H1 (cell line): ENCODE results near the gene PIK3R3. TPM values are rescaled to one million over a fixed set of nuclear protein-coding genes. Genes with fewer than 3 reads are reported as not detected.

Source experiments
- CTCF ChIA-PET: fragments of 300-600 bp; sonication (Branson Sonifier 250); formaldehyde crosslinking; loops from one replicate; lab custom pipeline; 2021; ENCODE audit not compliant: partially characterized antibody; lab: Charles Lee
- POLR2A ChIA-PET: fragments of 300-600 bp; sonication (Branson Sonifier 250); formaldehyde crosslinking; loops from one replicate; lab custom pipeline; 2021; ENCODE audit warnings: inconsistent platforms; ENCODE audit not compliant: partially characterized antibody; lab: Charles Lee
- DNase-seq, 2 experiments: peaks; one replicate each; pipeline versions ENCODE4 v3.0.0 to v3.0.0-alpha.2; 2010 to 2022; ENCODE audit warnings: low spot score in 2 of 2, low read depth in 1 of 2, mixed read lengths in 1 of 2
- FAIRE-seq: peaks from 2 replicates; lab custom pipeline; 2011; peaks lifted over from hg19 to GRCh38; lab: Jason Lieb, UNC
- H2AFZ ChIP-seq: 2 replicates; pipeline ENCODE4 v1.8.1; 2012; ENCODE audit warnings: low read length, inconsistent platforms
- H2AK5ac ChIP-seq: 2 replicates; pipeline ENCODE4 v1.6.1; 2013; ENCODE audit warnings: low read depth, low read length
- H2BK120ac ChIP-seq: replicated peaks from 2 replicates; pipeline ENCODE3; 2013; ENCODE audit warnings: low read depth, low read length, inconsistent platforms
- H2BK12ac ChIP-seq: 2 replicates; pipeline ENCODE4 v1.6.1; 2013; ENCODE audit warnings: low read depth, low read length
- H2BK15ac ChIP-seq: 2 replicates; pipeline ENCODE4 v1.6.1; 2013; ENCODE audit warnings: low read length
- H2BK20ac ChIP-seq: 2 replicates; pipeline ENCODE4 v1.6.1; 2013; ENCODE audit warnings: low read length
- H2BK5ac ChIP-seq: 2 replicates; pipeline ENCODE4 v1.6.1; 2013; ENCODE audit warnings: low read depth, low read length
- H3K14ac ChIP-seq: 2 replicates; pipeline ENCODE4 v1.6.1; 2013; ENCODE audit warnings: inconsistent platforms; ENCODE audit not compliant: insufficient read length
- H3K18ac ChIP-seq: 2 replicates; pipeline ENCODE4 v1.6.1; 2013; ENCODE audit warnings: low read length; ENCODE audit errors: extremely low read depth
- H3K23ac ChIP-seq: 2 replicates; pipeline ENCODE4 v1.6.1; 2013; ENCODE audit warnings: inconsistent platforms; ENCODE audit not compliant: insufficient read length
- H3K23me2 ChIP-seq: 2 replicates; pipeline ENCODE4 v1.6.1; 2013; ENCODE audit warnings: low read depth, low read length
- H3K27ac ChIP-seq: 2 replicates; pipeline ENCODE4 v1.6.1; 2011; ENCODE audit warnings: low read depth, low read length, inconsistent platforms
- H3K27me3 ChIP-seq, 4 experiments: replicated peaks in 1 of 4; 1 replicate in 1 of 4; 2 replicates in 3 of 4; pipeline versions ENCODE4 v1.6.1 to v1.8.1; 2011 to 2013; ENCODE audit warnings: low read length in 3 of 4, mild to moderate bottlenecking in 3 of 4, inconsistent platforms in 2 of 4, mixed read lengths in 2 of 4, moderate library complexity in 1 of 4; ENCODE audit not compliant: control insufficient read depth in 3 of 4, insufficient read depth in 3 of 4; ENCODE audit errors: extremely low read depth in 1 of 4
- H3K36me3 ChIP-seq, 4 experiments: 2 replicates each; pipeline versions ENCODE4 v1.6.1 to v1.8.1; 2011 to 2013; ENCODE audit warnings: mild to moderate bottlenecking in 4 of 4, low read length in 3 of 4, moderate library complexity in 2 of 4, control low read depth in 1 of 4, inconsistent platforms in 1 of 4; ENCODE audit not compliant: insufficient read depth in 4 of 4, control insufficient read depth in 2 of 4
- H3K4ac ChIP-seq: replicated peaks from 2 replicates; pipeline ENCODE3; 2013; ENCODE audit warnings: low read length, low read depth, mixed read lengths, inconsistent platforms; ENCODE audit not compliant: insufficient read length
- H3K4me1 ChIP-seq, 4 experiments: replicated peaks in 1 of 4; 1 replicate in 1 of 4; 2 replicates in 3 of 4; pipeline versions ENCODE4 v1.6.1 to v1.8.1; 2011 to 2013; ENCODE audit warnings: low read length in 3 of 4, inconsistent platforms in 2 of 4, mixed read lengths in 1 of 4; ENCODE audit not compliant: insufficient read depth in 4 of 4, control insufficient read depth in 3 of 4
- H3K4me2 ChIP-seq, 2 experiments: 2 replicates each; pipeline versions ENCODE4 v1.6.1 to v1.8.1; 2011 to 2013; ENCODE audit warnings: low read depth in 2 of 2, low read length in 2 of 2, control low read depth in 1 of 2, inconsistent platforms in 1 of 2, mild to moderate bottlenecking in 1 of 2; ENCODE audit not compliant: insufficient read depth in 1 of 2
- H3K4me3 ChIP-seq, 4 experiments: fragments of 200-600, 300-600 bp in 1 of 4; sonication (generic), shearing (Covaris generic), sonication (Bioruptor Twin) in 1 of 4; 2 replicates each; pipeline versions ENCODE4 v1.5.1 to v1.8.1; 2011 to 2016; ENCODE audit warnings: low read length in 4 of 4, low read depth in 3 of 4, control low read depth in 2 of 4, inconsistent platforms in 2 of 4, mild to moderate bottlenecking in 2 of 4, mixed read lengths in 1 of 4, moderate library complexity in 1 of 4; ENCODE audit not compliant: insufficient read depth in 2 of 4; ENCODE audit errors: extremely low read depth in 1 of 4
- H3K56ac ChIP-seq: replicated peaks from 2 replicates; pipeline ENCODE3; 2013; ENCODE audit warnings: low read depth, mild to moderate bottlenecking, mixed read lengths, low read length, inconsistent platforms; ENCODE audit not compliant: insufficient read length
- H3K79me1 ChIP-seq: 2 replicates; pipeline ENCODE4 v1.6.1; 2013; ENCODE audit warnings: low read depth, low read length, control low read depth
- H3K79me2 ChIP-seq, 2 experiments: 2 replicates each; pipeline versions ENCODE4 v1.6.1 to v1.8.1; 2012 to 2013; ENCODE audit warnings: low read length in 2 of 2, mild to moderate bottlenecking in 2 of 2, inconsistent platforms in 1 of 2; ENCODE audit not compliant: insufficient read depth in 2 of 2, control insufficient read depth in 1 of 2
- H3K9ac ChIP-seq, 4 experiments: replicated peaks in 1 of 4; 1 replicate in 1 of 4; 2 replicates in 3 of 4; pipeline versions ENCODE4 v1.6.1 to v1.8.1; 2011 to 2013; ENCODE audit warnings: low read depth in 3 of 4, low read length in 3 of 4, control low read depth in 2 of 4, mild to moderate bottlenecking in 2 of 4, moderate library complexity in 2 of 4, inconsistent platforms in 1 of 4; ENCODE audit errors: extremely low read depth in 1 of 4
- H3K9me3 ChIP-seq, 2 experiments: 2 replicates each; pipeline versions ENCODE4 v1.6.1 to v1.8.1; 2012 to 2013; ENCODE audit warnings: mild to moderate bottlenecking in 2 of 2, moderate library complexity in 2 of 2, control low read depth in 1 of 2, inconsistent platforms in 1 of 2, low read depth in 1 of 2, low read length in 1 of 2, mixed read lengths in 1 of 2; ENCODE audit not compliant: insufficient read depth in 2 of 2
- H4K20me1 ChIP-seq, 2 experiments: replicated peaks in 1 of 2; 2 replicates each; pipeline versions ENCODE3 to v1.8.1; 2011 to 2013; ENCODE audit warnings: inconsistent platforms in 2 of 2, low read length in 2 of 2, mild to moderate bottlenecking in 1 of 2; ENCODE audit not compliant: insufficient read depth in 2 of 2, control insufficient read depth in 1 of 2
- H4K5ac ChIP-seq: 2 replicates; pipeline ENCODE4 v1.6.1; 2013; ENCODE audit warnings: low read length, low read depth, mixed read lengths, inconsistent platforms; ENCODE audit not compliant: insufficient read length
- H4K8ac ChIP-seq: 2 replicates; pipeline ENCODE4 v1.8.0; 2013; ENCODE audit warnings: mild to moderate bottlenecking, moderate library complexity, low read length, inconsistent platforms; ENCODE audit not compliant: insufficient read depth; ENCODE audit errors: extremely low read depth
- H4K91ac ChIP-seq: replicated peaks from 2 replicates; pipeline ENCODE3; 2013; ENCODE audit warnings: low read length, mixed read lengths, inconsistent platforms; ENCODE audit not compliant: insufficient read length
- BACH1 ChIP-seq: IDR thresholded peaks from 2 replicates; pipeline ENCODE4 v1.6.1; 2012; ENCODE audit warnings: low read length, improper control_type of control experiment
- BCL11A ChIP-seq, 2 experiments: IDR thresholded peaks; one replicate each; pipeline ENCODE4 v1.6.1; 2011; ENCODE audit warnings: low read depth in 2 of 2, low read length in 2 of 2, mild to moderate bottlenecking in 2 of 2
- CTBP2 ChIP-seq: IDR thresholded peaks from 2 replicates; pipeline ENCODE4 v1.7.0; 2011; ENCODE audit warnings: borderline replicate concordance, mild to moderate bottlenecking, moderate library complexity, mixed read lengths, low read length; ENCODE audit not compliant: insufficient read depth, insufficient read length
- POU5F1 ChIP-seq: IDR thresholded peaks from 2 replicates; pipeline ENCODE4 v1.6.1; 2011; ENCODE audit warnings: low read depth, mild to moderate bottlenecking, low read length, moderate library complexity
- RFX5 ChIP-seq: IDR thresholded peaks from 2 replicates; pipeline ENCODE4 v1.6.1; 2011; ENCODE audit warnings: low read depth, low read length, improper control_type of control experiment, borderline replicate concordance
- SP2 ChIP-seq: IDR thresholded peaks from 2 replicates; pipeline ENCODE4 v1.6.1; 2012; ENCODE audit warnings: mild to moderate bottlenecking, low read length, inconsistent platforms
- TAF1 ChIP-seq: IDR thresholded peaks from 2 replicates; pipeline ENCODE4 v1.6.1; 2011; ENCODE audit warnings: mild to moderate bottlenecking, low read depth, low read length
- TBP ChIP-seq: IDR thresholded peaks from 2 replicates; pipeline ENCODE4 v1.6.1; 2011; ENCODE audit warnings: low read depth, low read length, improper control_type of control experiment
- YY1 ChIP-seq: IDR thresholded peaks from 2 replicates; pipeline ENCODE4 v1.6.1; 2011; ENCODE audit warnings: low read depth, mild to moderate bottlenecking, low read length
- WGBS, 2 experiments: shearing (Covaris generic) in 1 of 2; methylation state at CpG; one replicate each; pipeline versions ENCODE4 v1.1.6 to v1.1.7; 2013 to 2015; ENCODE audit warnings: low lambda C conversion rate in 2 of 2, mixed read lengths in 2 of 2, inconsistent platforms in 1 of 2, low coverage in 1 of 2, missing lambda C conversion rate in 1 of 2; ENCODE audit not compliant: insufficient replicate concordance in 2 of 2, insufficient coverage in 1 of 2, insufficient read length in 1 of 2; ENCODE audit errors: extremely low coverage in 1 of 2, missing lambda C conversion rate in 1 of 2; 5-methylcytosine and 5-hydroxymethylcytosine counted together
- polyA plus RNA-seq, 7 experiments: library from polyadenylated mRNA; depleted of rRNA in 3 of 7; stranded (reverse) in 5 of 7; unstranded in 2 of 7; fragments of >200 nt in 5 of 7; fragments of 200-250 nt in 2 of 7; gene quantifications; 1 replicate in 5 of 7; 2 replicates in 1 of 7; 4 replicates in 1 of 7; pipeline versions ENCODE4 v1.2.1 to v1.2.3, GENCODE V29; 2011 to 2013; ENCODE audit warnings: missing spikeins in 2 of 7, mixed read lengths in 2 of 7
- total RNA-seq: library from RNA; stranded (reverse); fragmentation: NEBNext Ultra II Directional; extraction: Animal tissue kit (Norgen Biotek cat#: 25700); gene quantifications from 2 replicates; pipeline ENCODE4 v1.2.1, GENCODE V29; 2021
- TF ChIP-seq, protein P1 (sequence below): IDR thresholded peaks from 2 replicates; pipeline ENCODE4 v1.6.1; 2012; ENCODE audit warnings: inconsistent platforms
- TF ChIP-seq, protein P2 (sequence below): IDR thresholded peaks from 2 replicates; pipeline ENCODE4 v1.6.1; 2011; ENCODE audit warnings: low read depth, mild to moderate bottlenecking, low read length; ENCODE audit not compliant: insufficient read depth
- TF ChIP-seq, protein P3 (sequence below): IDR thresholded peaks from 2 replicates; pipeline ENCODE4 v1.6.1; 2012; ENCODE audit warnings: low read length, inconsistent platforms

Gene PIK3R3
- total and polyA plus RNA-seq, 2 of the 8 experiments (the other 6 are each of a cell fraction or from before 2014, with no cell fraction given): 5.3 to 13.6 TPM

DNA sequence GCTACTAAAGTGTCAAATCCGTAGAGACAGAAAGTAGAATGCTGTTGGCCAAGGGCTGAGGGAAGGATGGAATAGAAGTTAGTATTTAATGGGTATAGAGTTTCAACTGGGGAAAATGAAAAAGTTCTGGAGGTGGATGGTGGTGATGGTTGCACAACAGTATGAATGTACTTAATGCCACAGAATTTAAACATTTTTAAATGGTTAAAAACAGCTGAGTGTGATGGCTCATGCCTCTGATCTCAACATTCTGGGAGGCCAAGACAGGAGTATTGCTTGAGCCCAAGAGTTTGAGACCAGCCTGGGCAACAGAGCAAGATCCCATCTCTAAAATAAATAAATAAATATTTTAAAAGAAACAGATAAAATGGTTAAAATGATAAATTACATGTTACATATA, 44.5 kb downstream of the PIK3R3 start:
- no peak for FAIRE-seq
- POLR2A ChIA-PET: interaction anchor here (1.2 kb wide), 1 partner anchor 44 kb away, joined by 3 read pairs; the partner anchor contains the start of gene PIK3R3
- CTCF ChIA-PET: interaction anchor here (0.6 kb wide), 1 partner anchor 143 kb away, joined by 4 read pairs; no protein-coding TSS in a partner anchor
- TF ChIP-seq CTBP2 (no peak), SP2 (no peak), TAF1 (no peak), YY1 (no peak), BACH1 (no peak), BCL11A (IDR thresholded peaks at IDR 0.05; ENCODE audit: low read depth in 2 of 2, low read length in 2 of 2) (no peak), TBP (no peak), RFX5 (no peak), POU5F1 (no peak)
- TF ChIP-seq, protein P1, sequence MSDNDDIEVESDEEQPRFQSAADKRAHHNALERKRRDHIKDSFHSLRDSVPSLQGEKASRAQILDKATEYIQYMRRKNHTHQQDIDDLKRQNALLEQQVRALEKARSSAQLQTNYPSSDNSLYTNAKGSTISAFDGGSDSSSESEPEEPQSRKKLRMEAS: no peak
- TF ChIP-seq, protein P2, sequence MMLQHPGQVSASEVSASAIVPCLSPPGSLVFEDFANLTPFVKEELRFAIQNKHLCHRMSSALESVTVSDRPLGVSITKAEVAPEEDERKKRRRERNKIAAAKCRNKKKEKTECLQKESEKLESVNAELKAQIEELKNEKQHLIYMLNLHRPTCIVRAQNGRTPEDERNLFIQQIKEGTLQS: no peak
- TF ChIP-seq, protein P3, sequence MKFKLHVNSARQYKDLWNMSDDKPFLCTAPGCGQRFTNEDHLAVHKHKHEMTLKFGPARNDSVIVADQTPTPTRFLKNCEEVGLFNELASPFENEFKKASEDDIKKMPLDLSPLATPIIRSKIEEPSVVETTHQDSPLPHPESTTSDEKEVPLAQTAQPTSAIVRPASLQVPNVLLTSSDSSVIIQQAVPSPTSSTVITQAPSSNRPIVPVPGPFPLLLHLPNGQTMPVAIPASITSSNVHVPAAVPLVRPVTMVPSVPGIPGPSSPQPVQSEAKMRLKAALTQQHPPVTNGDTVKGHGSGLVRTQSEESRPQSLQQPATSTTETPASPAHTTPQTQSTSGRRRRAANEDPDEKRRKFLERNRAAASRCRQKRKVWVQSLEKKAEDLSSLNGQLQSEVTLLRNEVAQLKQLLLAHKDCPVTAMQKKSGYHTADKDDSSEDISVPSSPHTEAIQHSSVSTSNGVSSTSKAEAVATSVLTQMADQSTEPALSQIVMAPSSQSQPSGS: no peak

More for the DNA sequence above, 44.5 kb downstream of the PIK3R3 start:
- Histone ChIP-seq H3K9me3 (no peaks in the 10 kb centered on the region), H3K9ac (no peak overlapping the region), H4K5ac (no peak overlapping the region), H2BK5ac (no peak overlapping the region), H3K18ac (no peak overlapping the region), H3K27me3 (no peaks in the 10 kb centered on the region), H2BK12ac (no peak overlapping the region), H3K56ac (no peak overlapping the region), H4K20me1 (no peaks in the 10 kb centered on the region), H2BK15ac (no peak overlapping the region), H3K14ac (no peak overlapping the region), H3K27ac (no peak overlapping the region), H3K79me2 (no peaks in the 10 kb centered on the region), H2AK5ac (no peak overlapping the region), H3K23me2 (no peaks in the 10 kb centered on the region), H4K8ac (no peak overlapping the region), H3K4me2 (no peak overlapping the region), H4K91ac (no peak overlapping the region), H3K23ac (no peak overlapping the region), H2BK20ac (no peak overlapping the region), H3K4me1 (no peaks in the 10 kb centered on the region), H3K4me3 (no peak overlapping the region), H2AFZ (no peak overlapping the region), H3K36me3 (no peaks in the 10 kb centered on the region), H3K79me1 (no peaks in the 10 kb centered on the region), H2BK120ac (no peak overlapping the region), H3K4ac (no peak overlapping the region)
- WGBS, 2 experiments: 100% methylated on average over 1 of the region's 1 CpG; no CpG with 5 or more reads in 1 of the 2 experiments
- no peak for DNase-seq
